Activated T-cell treated with anti-CD3 and anti-CD28 coated beads, Interleukin-2, amount 50 U/mL, for 72 hours (primary cell): Measurements from ENCODE around the gene PKP1. TPM values are rescaled to one million over a fixed set of nuclear protein-coding genes. Genes with fewer than 3 reads are reported as not detected.

ENCODE experiments used
- ATAC-seq, 2 donors: fragments of 150-1000 bp; cut with Tn5 transposase; replicated peaks in 1 of 2; 2 replicates each; pipeline ENCODE4 v1.10.0; 2021; ENCODE audit warnings: moderate library complexity in 2 of 2, mild to moderate bottlenecking in 1 of 2
- DNase-seq, 2 donors: peaks; one replicate each; pipeline ENCODE4 v3.0.0; 2021 to 2022; ENCODE audit warnings: mixed read lengths in 1 of 2
- H3K27ac Mint-ChIP-seq: one replicate; pipeline ENCODE4 v1.8.0; 2022; ENCODE audit warnings: mild to moderate bottlenecking, moderate library complexity, mixed read lengths
- H3K27me3 Mint-ChIP-seq: one replicate; pipeline ENCODE4 v1.8.0; 2022; ENCODE audit warnings: low read depth, mixed read lengths
- H3K36me3 Mint-ChIP-seq, 2 donors: one replicate each; pipeline ENCODE4 v1.8.0; 2022; ENCODE audit warnings: mixed read lengths in 2 of 2, mild to moderate bottlenecking in 1 of 2; ENCODE audit not compliant: insufficient read depth in 2 of 2
- H3K4me1 Mint-ChIP-seq: one replicate; pipeline ENCODE4 v1.8.0; 2022; ENCODE audit warnings: low read depth, mixed read lengths
- H3K4me3 Mint-ChIP-seq, 2 donors: one replicate each; pipeline ENCODE4 v1.8.0; 2022; ENCODE audit warnings: mild to moderate bottlenecking in 2 of 2, mixed read lengths in 2 of 2, moderate library complexity in 2 of 2
- H3K9me3 Mint-ChIP-seq, 2 donors: one replicate each; pipeline ENCODE4 v1.8.0; 2022; ENCODE audit warnings: mixed read lengths in 2 of 2
- total RNA-seq, 2 donors: library from RNA; stranded (reverse); gene quantifications; one replicate each; pipeline ENCODE4 v1.2.3, GENCODE V29; 2022

The PKP1 gene
- total RNA-seq, 2 donors from 2014 or later = not detected

- Mint-ChIP-seq H3K27me3 (peaks cover 25% of the 10 kb centered on the region), H3K36me3 (no peaks in the 10 kb centered on the region), H3K27ac (no peak overlapping the region), H3K4me1 (no peaks in the 10 kb centered on the region), H3K9me3 (no peaks in the 10 kb centered on the region), H3K4me3 (no peak overlapping the region)
- DNase-seq (no peak), ATAC-seq (no peak)
Observed at GRCh38 chr1:201310251-201310985, 27.1 kb downstream of the PKP1 start.

- no peaks in the 10 kb centered on the region for H3K4me1 Mint-ChIP-seq
- no peak overlapping the region for H3K27ac Mint-ChIP-seq
- no peaks in the 10 kb centered on the region for H3K9me3 Mint-ChIP-seq
- no peak overlapping the region for H3K4me3 Mint-ChIP-seq
- peaks cover 25% of the 10 kb centered on the region for H3K27me3 Mint-ChIP-seq
- H3K36me3 Mint-ChIP-seq = no peaks in the 10 kb centered on the region
- ATAC-seq = no peak
- no peak for DNase-seq
Observed at GRCh38 chr1:201310986-201311355, 27.7 kb downstream of the PKP1 start.

GRCh38 chr1:201311356-201312011 lies 28.2 kb downstream of the PKP1 start:
- H3K27ac Mint-ChIP-seq = no peak overlapping the region
- H3K4me3 Mint-ChIP-seq = no peak overlapping the region
- H3K9me3 Mint-ChIP-seq = no peaks in the 10 kb centered on the region
- DNase-seq (peak in 1 of 2 donors; percentile 5), ATAC-seq (peak in 1 of 2 donors; percentile 53)
- no peaks in the 10 kb centered on the region for H3K36me3 Mint-ChIP-seq
- no peaks in the 10 kb centered on the region for H3K4me1 Mint-ChIP-seq
- peaks cover 25% of the 10 kb centered on the region for H3K27me3 Mint-ChIP-seq

- Mint-ChIP-seq H3K27ac (no peak overlapping the region), H3K27me3 (peaks cover 25% of the 10 kb centered on the region)
Observed at GRCh38 chr1:201312298-201312697, 29.0 kb downstream of the PKP1 start.

DNA sequence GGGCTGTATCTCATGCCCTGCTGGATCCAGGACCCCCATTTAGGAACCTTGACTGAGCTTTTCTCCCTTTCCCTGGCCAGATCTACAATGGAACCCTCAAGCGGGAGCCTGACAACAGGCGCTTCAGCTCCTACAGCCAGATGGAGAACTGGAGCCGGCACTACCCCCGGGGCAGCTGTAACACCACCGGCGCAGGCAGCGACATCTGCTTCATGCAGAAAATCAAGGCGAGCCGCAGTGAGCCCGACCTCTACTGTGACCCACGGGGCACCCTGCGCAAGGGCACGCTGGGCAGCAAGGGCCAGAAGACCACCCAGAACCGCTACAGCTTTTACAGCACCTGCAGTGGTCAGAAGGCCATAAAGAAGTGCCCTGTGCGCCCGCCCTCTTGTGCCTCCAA lies 29.8 kb downstream of the PKP1 start:
- no peak for ATAC-seq
- Mint-ChIP-seq H3K9me3 (no peaks in the 10 kb centered on the region), H3K27ac (no peak overlapping the region), H3K4me3 (no peak overlapping the region), H3K27me3 (peaks cover 23% of the 10 kb centered on the region), H3K36me3 (no peaks in the 10 kb centered on the region), H3K4me1 (no peaks in the 10 kb centered on the region)
- no peak for DNase-seq

More at GRCh38 chr1:201312298-201312697, 29.0 kb downstream of the PKP1 start:
- DNase-seq = no peak
- Mint-ChIP-seq H3K4me3 (no peak overlapping the region), H3K4me1 (no peaks in the 10 kb centered on the region), H3K9me3 (no peaks in the 10 kb centered on the region), H3K36me3 (no peaks in the 10 kb centered on the region)
- no peak for ATAC-seq

DNA sequence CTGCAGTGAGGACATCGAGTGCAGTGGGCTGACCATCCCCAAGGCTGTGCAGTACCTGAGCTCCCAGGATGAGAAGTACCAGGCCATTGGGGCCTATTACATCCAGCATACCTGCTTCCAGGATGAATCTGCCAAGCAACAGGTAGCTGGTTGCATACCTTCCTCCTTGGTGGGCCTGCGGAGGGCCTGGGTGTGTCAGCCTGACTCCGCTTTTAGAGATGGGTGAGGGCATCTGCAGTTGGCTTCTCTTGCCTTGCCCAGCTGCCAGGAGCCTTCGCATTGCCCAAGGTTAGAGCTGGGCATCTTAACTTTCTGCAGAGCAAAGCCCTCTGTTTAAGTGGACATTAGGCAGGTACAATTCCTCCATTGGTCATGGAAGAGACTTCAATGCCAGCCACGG lies 33.2 kb downstream of the PKP1 start:
- H3K27ac Mint-ChIP-seq = no peak overlapping the region
- H3K36me3 Mint-ChIP-seq = no peaks in the 10 kb centered on the region
- no peak overlapping the region for H3K4me3 Mint-ChIP-seq
- H3K4me1 Mint-ChIP-seq = no peaks in the 10 kb centered on the region
- no peaks in the 10 kb centered on the region for H3K9me3 Mint-ChIP-seq
- H3K27me3 Mint-ChIP-seq = peaks cover 5% of the 10 kb centered on the region
- DNase-seq (no peak), ATAC-seq (no peak)

DNA sequence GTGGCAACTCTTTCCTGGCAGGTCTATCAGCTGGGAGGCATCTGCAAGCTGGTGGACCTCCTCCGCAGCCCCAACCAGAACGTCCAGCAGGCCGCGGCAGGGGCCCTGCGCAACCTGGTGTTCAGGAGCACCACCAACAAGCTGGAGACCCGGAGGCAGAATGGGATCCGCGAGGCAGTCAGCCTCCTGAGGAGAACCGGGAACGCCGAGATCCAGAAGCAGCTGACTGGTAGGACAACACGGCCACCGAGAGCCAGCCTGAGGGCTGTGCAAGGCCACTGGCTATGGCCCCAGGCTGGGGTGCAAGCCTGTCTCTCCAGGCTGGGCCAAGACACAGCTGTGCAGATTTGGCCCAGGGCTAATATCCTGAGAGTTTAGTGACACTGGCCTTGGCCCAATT lies 34.2 kb downstream of the PKP1 start:
- Mint-ChIP-seq H3K9me3 (no peaks in the 10 kb centered on the region), H3K36me3 (no peaks in the 10 kb centered on the region), H3K27ac (no peak overlapping the region), H3K4me1 (no peaks in the 10 kb centered on the region), H3K27me3 (no peaks in the 10 kb centered on the region), H3K4me3 (no peak overlapping the region)
- ATAC-seq (no peak), DNase-seq (no peak)

DNA sequence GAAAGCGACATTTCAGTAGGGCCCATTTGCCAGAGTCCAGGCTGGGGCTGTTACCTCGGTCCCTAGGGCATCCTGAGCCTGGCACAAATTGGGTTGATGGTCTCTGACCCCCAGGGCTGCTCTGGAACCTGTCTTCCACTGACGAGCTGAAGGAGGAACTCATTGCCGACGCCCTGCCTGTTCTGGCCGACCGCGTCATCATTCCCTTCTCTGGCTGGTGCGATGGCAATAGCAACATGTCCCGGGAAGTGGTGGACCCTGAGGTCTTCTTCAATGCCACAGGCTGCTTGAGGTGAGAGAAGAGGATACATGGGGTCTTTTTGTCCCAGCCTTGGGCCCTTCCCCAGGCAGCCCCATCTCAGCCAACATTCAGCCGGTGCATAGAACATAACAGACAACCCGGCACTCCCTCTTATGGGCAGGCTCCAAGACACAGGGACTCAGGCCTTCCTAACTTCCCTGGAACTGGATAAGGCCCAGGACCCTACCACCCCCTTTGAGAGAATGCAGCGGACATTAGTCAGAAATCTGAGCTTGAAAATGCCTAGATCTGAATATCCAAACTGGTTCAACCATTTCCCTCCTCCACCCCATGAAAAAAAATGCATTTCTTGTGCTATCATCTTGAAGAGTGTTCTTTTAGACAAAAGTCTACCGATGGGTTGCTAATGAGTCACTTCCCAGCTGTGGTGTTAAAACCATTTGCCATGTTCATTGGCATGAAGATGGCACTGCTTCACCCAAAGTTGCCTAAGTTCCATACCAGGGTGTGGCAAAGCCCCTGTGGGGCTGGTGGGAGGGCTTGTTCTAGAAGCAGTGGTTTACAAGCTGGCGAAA lies 35.4 kb downstream of the PKP1 start:
- no peaks in the 10 kb centered on the region for H3K9me3 Mint-ChIP-seq
- H3K27me3 Mint-ChIP-seq = no peaks in the 10 kb centered on the region
- no peaks in the 10 kb centered on the region for H3K36me3 Mint-ChIP-seq
- DNase-seq = no peak
- H3K4me1 Mint-ChIP-seq = no peaks in the 10 kb centered on the region
- no peak for ATAC-seq
- no peak overlapping the region for H3K4me3 Mint-ChIP-seq
- no peak overlapping the region for H3K27ac Mint-ChIP-seq

DNA sequence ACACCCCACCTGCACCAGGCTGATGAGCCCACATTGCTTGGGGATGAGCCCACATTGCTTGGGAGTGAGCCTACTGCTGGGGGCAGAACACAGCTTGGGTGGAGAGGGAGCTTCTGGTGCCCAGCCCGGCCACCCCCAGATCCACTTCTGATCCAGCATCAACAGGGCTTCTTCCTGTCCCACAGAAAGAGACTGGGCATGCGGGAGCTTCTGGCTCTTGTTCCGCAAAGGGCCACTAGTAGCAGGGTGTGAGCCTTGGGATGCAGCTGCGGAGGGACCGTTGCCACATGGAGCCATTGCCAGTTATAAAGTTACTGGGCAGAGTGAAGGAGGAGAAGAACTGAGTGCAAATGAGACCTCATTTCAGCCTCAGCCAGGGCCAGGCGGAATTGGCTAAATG lies 36.3 kb downstream of the PKP1 start:
- no peaks in the 10 kb centered on the region for H3K4me1 Mint-ChIP-seq
- H3K27me3 Mint-ChIP-seq = no peaks in the 10 kb centered on the region
- H3K9me3 Mint-ChIP-seq = no peaks in the 10 kb centered on the region
- ATAC-seq = no peak
- H3K27ac Mint-ChIP-seq = no peak overlapping the region
- no peaks in the 10 kb centered on the region for H3K36me3 Mint-ChIP-seq
- DNase-seq = no peak
- no peak overlapping the region for H3K4me3 Mint-ChIP-seq

- Mint-ChIP-seq H3K27me3 (no peaks in the 10 kb centered on the region), H3K27ac (no peak overlapping the region), H3K4me1 (no peaks in the 10 kb centered on the region), H3K36me3 (no peaks in the 10 kb centered on the region), H3K9me3 (no peaks in the 10 kb centered on the region), H3K4me3 (no peak overlapping the region)
- DNase-seq = no peak
- ATAC-seq = no peak
Observed at GRCh38 chr1:201320168-201320788, 37.0 kb downstream of the PKP1 start.

- Mint-ChIP-seq H3K36me3 (no peaks in the 10 kb centered on the region), H3K4me1 (no peaks in the 10 kb centered on the region), H3K4me3 (no peak overlapping the region), H3K27me3 (no peaks in the 10 kb centered on the region), H3K9me3 (no peaks in the 10 kb centered on the region), H3K27ac (no peak overlapping the region)
- DNase-seq (no peak), ATAC-seq (no peak)
Observed at GRCh38 chr1:201321826-201322390, 38.6 kb downstream of the PKP1 start.

DNA sequence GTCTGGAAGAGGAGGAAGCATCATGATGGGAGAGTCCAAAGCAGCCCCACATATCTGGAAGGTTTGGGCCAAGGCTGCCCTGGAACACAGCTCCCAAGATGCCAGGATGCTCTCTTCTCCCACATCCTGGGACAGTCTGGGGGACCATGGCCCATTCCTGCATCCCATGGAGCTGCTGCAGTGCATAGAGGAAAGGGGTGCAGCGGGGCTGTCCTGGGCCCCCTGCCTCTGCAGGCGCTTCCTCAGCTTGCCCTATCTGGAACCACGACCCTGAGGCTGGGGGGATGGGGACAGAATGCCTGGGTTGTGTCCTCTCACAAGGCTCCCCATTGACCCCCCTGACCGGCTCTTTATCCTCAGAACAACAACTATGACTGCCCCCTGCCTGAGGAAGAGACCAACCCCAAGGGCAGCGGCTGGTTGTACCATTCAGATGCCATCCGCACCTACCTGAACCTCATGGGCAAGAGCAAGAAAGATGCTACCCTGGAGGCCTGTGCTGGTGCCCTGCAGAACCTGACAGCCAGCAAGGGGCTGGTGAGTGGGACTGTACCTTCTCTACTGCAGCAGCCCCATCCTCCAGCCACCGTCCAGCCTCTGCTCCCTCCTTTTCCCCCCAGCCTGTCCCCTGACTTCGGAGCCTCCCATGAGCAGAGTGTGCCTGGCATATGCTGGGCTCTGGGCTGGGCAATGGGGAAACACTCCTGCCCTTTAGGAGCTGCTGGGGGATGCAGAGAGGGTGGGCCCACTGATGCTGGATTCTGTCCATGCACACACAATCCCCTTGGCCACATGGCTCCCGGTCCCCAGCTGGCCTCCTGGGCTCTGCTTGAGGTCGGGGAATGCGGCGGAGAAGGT lies 39.6 kb downstream of the PKP1 start:
- Mint-ChIP-seq H3K9me3 (no peaks in the 10 kb centered on the region), H3K36me3 (no peaks in the 10 kb centered on the region), H3K4me1 (no peaks in the 10 kb centered on the region), H3K27me3 (no peaks in the 10 kb centered on the region), H3K27ac (no peak overlapping the region), H3K4me3 (no peak overlapping the region)
- DNase-seq (no peak), ATAC-seq (no peak)
